G401 (cell line): ENCODE data around the gene TSPYL6. TPM values are rescaled to one million over a fixed set of nuclear protein-coding genes. Genes with fewer than 3 reads are reported as not detected.

Experiments used
- DNase-seq: peaks from one replicate; pipeline ENCODE4 v3.0.0-alpha.2; 2015; ENCODE audit warnings: low spot score
- in situ Hi-C: cut with HindIII; loops from 2 replicates; pipeline ENCODE4 v1.10.0; 2016; ENCODE audit warnings: low sequenced_read_pairs, mixed read lengths
- total RNA-seq: library from RNA; depleted of rRNA; stranded (reverse); fragments of >200 nt; shearing (Covaris generic); gene quantifications from 2 replicates; pipeline ENCODE4 v1.2.3, GENCODE V29; 2014; rRNA removed

TSPYL6 gene
- total RNA-seq, 1 experiment from 2014 or later: not detected

DNA sequence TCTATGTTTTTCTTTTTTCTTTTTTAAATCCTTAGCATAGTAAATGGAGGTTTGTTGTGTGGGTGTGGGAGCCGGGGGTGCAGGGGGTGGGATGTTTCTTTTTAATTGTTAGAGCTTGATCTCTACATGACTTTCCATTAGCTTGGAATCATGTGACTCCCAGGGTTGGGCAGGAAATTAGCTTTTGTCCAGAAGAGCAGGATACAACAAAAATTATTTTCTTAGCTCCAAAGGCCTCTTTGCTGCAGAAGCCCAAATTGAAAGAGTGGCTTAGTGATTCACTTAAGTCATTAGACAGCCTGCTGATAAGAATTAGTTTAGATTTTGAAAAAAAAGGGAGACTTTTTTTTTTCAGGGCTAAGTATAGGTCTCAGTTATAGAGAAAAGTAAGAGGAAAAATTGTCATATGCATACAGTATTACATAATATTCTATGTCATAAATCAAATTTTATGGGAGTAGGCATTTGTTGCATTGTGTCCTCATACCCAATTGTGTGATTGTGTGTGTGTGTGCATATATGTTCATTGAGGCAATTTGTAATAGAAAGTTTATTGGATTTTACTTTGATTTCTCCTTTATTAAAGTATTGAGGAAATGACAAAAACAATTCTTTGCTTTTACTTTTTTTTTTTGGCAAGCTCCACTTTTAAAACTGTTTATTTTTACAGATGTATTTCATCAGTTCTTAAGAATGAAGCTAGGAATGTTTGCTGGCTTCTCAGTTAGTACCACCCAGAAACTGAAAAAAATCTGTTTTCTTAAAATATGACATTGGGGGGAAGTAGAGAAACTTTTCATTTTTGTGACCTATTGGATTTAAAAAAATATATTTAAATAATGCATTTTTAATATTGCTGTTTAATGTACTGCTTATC, 47.4 kb downstream of the TSPYL6 start:
- DNase-seq: no peak
- in situ Hi-C loops: loop anchor here (10.0 kb wide), 1 partner anchor 104 kb away; no protein-coding TSS in a partner anchor

DNA sequence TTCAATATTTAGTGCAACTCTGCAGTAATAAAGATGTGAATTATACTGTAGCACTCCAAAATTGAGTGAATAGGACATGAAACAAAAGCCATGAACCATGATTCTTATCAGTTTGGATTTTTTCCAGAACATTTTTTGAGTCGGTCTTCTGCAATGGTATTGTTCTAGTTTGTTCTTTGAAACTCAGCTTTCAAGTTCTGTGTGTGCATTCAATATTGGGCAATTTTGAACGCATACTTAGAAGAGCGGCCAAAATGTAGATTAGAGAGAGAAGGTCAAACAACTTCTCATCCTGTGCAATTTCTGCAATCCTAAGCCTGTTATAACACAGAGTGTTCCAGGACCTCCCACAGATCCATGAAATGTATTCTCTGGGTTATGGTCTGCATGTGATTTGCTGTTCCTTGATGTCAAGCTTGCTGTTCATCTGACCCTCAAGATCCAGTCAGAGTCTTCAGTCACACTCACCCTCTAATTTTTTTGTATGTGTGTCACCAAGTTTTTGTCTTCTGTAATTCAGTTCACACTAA, 48.3 kb downstream of the TSPYL6 start:
- in situ Hi-C loops: loop anchor here (10.0 kb wide), 1 partner anchor 103 kb away; no protein-coding TSS in a partner anchor
- no peak for DNase-seq

DNA sequence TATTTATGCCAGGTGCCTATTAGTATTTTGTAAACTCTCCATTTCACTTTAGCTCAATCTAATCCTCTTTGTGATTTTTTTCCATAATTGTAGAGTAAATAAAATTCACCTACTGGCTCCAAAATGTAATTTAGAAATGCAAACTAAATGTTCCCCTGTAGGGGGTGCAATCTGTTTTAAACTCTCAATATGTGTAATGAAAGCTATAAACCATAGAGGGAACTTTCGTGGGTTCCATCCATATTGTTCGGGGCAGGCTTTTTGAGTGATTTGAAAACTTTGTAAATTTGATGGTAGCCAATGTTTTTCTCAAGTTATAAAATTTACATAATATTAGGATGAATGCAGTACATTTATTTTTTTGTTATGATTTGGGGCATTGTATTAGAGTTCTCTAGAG, 49.4 kb downstream of the TSPYL6 start:
- peak; percentile 30 for DNase-seq
- in situ Hi-C loops: loop anchor here (10.0 kb wide), 1 partner anchor 102 kb away; no protein-coding TSS in a partner anchor

DNA sequence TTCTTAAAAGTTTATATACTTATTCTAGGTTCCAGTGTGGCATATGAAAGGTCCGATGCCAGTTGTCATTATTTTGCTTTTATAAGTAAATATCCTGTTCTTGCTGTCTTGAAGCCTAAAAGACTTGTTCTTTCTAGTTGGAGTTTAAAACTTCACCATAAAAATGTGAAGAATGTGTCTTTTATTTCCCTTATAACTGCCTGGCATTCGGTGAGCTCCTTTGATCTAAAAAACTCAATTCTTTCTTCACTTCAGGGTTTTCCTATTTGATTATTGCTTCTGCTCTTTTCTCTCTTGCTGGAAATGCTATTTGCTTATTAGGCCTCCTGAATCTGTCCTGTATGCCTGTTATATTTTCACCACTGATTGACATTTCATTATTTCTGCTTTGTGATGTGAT, 51.6 kb downstream of the TSPYL6 start:
- in situ Hi-C loops: loop anchor here (10.0 kb wide), 1 partner anchor 100 kb away; no protein-coding TSS in a partner anchor
- no peak for DNase-seq

Other genes starting within 250 kb of the TSPYL6 start
- 6.2 and 15.5 TPM in 2 replicates for gene ACYP2, start 140.6 kb downstream of the TSPYL6 start, total RNA-seq
- 59.6 and 81.0 TPM in 2 replicates for gene SPTBN1, start 200.1 kb upstream of the TSPYL6 start, total RNA-seq